GM12878 (cell line): ENCODE results near the gene DYSF. TPM values are rescaled to one million over a fixed set of nuclear protein-coding genes. Genes with fewer than 3 reads are reported as not detected.

Experiments used
- ATAC-seq: fragments of 200-7000 bp; cut with Tn5 transposase; 3 replicates; pipeline ENCODE4 v1.9.1; 2020; ENCODE audit warnings: mild to moderate bottlenecking, moderate library complexity
- BruUV-seq: library from RNA; stranded (reverse); fragments of 400-500 nt; replicated peaks from 2 replicates; lab custom pipeline; 2021; lab: Mats Ljungman, UMichigan
- CTCF ChIA-PET: fragments of 300-600 bp; sonication (Branson Sonifier 250); formaldehyde crosslinking; extraction: SDS; loops from one replicate; lab custom pipeline; 2021; ENCODE audit warnings: inconsistent platforms; lab: Yijun Ruan, JAX
- POLR2A ChIA-PET: fragments of 350-600 bp; formaldehyde crosslinking; extraction: SDS; loops from one replicate; lab custom pipeline; 2021; ENCODE audit warnings: inconsistent platforms; lab: Charles Lee
- RAD21 ChIA-PET: fragments of 300-600 bp; sonication (Branson Sonifier 250); formaldehyde crosslinking; loops from one replicate; lab custom pipeline; 2023; ENCODE audit warnings: antibody characterized with exemption; ENCODE audit not compliant: unreplicated experiment; lab: Charles Lee
- SMC1A ChIA-PET: fragments of 300-600 bp; sonication (Branson Sonifier 250); formaldehyde crosslinking; loops from one replicate; lab custom pipeline; 2023; ENCODE audit not compliant: unreplicated experiment, uncharacterized antibody; lab: Charles Lee
- DNase-seq: peaks from one replicate; pipeline ENCODE4 v3.0.0-alpha.2; 2011; ENCODE audit warnings: low read depth, low spot score
- FAIRE-seq: peaks from 3 replicates; lab custom pipeline; 2011; peaks lifted over from hg19 to GRCh38; lab: Jason Lieb, UNC
- H2AFZ ChIP-seq: 2 replicates; pipeline ENCODE4 v1.6.0; 2011; ENCODE audit warnings: low read depth, low read length, control low read depth; ENCODE audit not compliant: control insufficient read depth
- H3K27ac ChIP-seq: 2 replicates; pipeline ENCODE4 v1.5.1; 2011; ENCODE audit warnings: control low read depth; ENCODE audit not compliant: control insufficient read depth, insufficient read depth
- H3K27me3 ChIP-seq, 2 experiments: replicated peaks in 1 of 2; 2 replicates each; pipeline versions ENCODE4 v1.6.0 to v1.6.1; 2011; ENCODE audit warnings: low read length in 1 of 2; ENCODE audit not compliant: control insufficient read depth in 2 of 2, insufficient read depth in 2 of 2
- H3K36me3 ChIP-seq, 2 experiments: 2 replicates each; pipeline ENCODE4 v1.5.1; 2011; ENCODE audit warnings: low read length in 1 of 2; ENCODE audit not compliant: control insufficient read depth in 2 of 2, insufficient read depth in 2 of 2
- H3K4me1 ChIP-seq: 2 replicates; pipeline ENCODE4 v1.6.1; 2011; ENCODE audit warnings: mild to moderate bottlenecking, low read length, moderate library complexity, mixed read lengths; ENCODE audit not compliant: control insufficient read depth, insufficient read depth
- H3K4me2 ChIP-seq: 2 replicates; pipeline ENCODE4 v1.6.0; 2011; ENCODE audit warnings: control low read depth; ENCODE audit not compliant: control insufficient read depth, insufficient read depth
- H3K4me3 ChIP-seq: fragments of 200-600 bp; sonication (generic); 2 replicates; pipeline ENCODE4 v1.5.1; 2016
- H3K79me2 ChIP-seq: 2 replicates; pipeline ENCODE4 v1.6.0; 2011; ENCODE audit warnings: low read length; ENCODE audit not compliant: control insufficient read depth, insufficient read depth
- H3K9ac ChIP-seq: 2 replicates; pipeline ENCODE4 v1.8.0; 2011; ENCODE audit warnings: low read length, control low read depth, mixed read lengths; ENCODE audit not compliant: control insufficient read depth, insufficient read depth
- H3K9me3 ChIP-seq: replicated peaks from 3 replicates; pipeline ENCODE4 v1.5.1; 2011; ENCODE audit warnings: mild to moderate bottlenecking, low read length; ENCODE audit not compliant: control insufficient read depth, insufficient read depth
- H4K20me1 ChIP-seq: 2 replicates; pipeline ENCODE4 v1.6.0; 2011; ENCODE audit not compliant: control insufficient read depth, insufficient read depth
- ASH2L ChIP-seq: fragments of 300-600, 200-600 bp; sonication (generic); IDR thresholded peaks from 2 replicates; pipeline ENCODE4 v1.6.1; 2017; ENCODE audit warnings: low read depth, mild to moderate bottlenecking, borderline replicate concordance
- ATF3 ChIP-seq: IDR thresholded peaks from 2 replicates; pipeline ENCODE4 v1.6.1; 2011; ENCODE audit warnings: low read depth, mild to moderate bottlenecking, low read length, moderate library complexity, borderline replicate concordance; ENCODE audit errors: extremely low read depth
- CREB1 ChIP-seq: IDR thresholded peaks from 2 replicates; pipeline ENCODE4 v1.6.1; 2012; ENCODE audit warnings: low read depth, mild to moderate bottlenecking, inconsistent platforms
- CREM ChIP-seq: IDR thresholded peaks from 2 replicates; pipeline ENCODE4 v1.6.1; 2014; ENCODE audit warnings: antibody characterized with exemption, low read depth
- CTCF ChIP-seq, 3 experiments: IDR thresholded peaks in 2 of 3; conservative IDR thresholded peaks in 1 of 3; 2 replicates each; pipeline ENCODE4 v1.5.1; 2011; ENCODE audit warnings: low read depth in 3 of 3, low read length in 3 of 3, mild to moderate bottlenecking in 3 of 3, control low read depth in 2 of 3, moderate library complexity in 2 of 3, inconsistent platforms in 1 of 3, mixed read lengths in 1 of 3; ENCODE audit not compliant: control insufficient read depth in 2 of 3, insufficient read depth in 1 of 3; ENCODE audit errors: extremely low read depth in 1 of 3
- EGR1 ChIP-seq, 2 experiments: IDR thresholded peaks; 1 replicate in 1 of 2; 2 replicates in 1 of 2; pipeline ENCODE4 v1.6.1; 2011 to 2012; ENCODE audit warnings: low read depth in 2 of 2, low read length in 2 of 2, borderline replicate concordance in 1 of 2, mild to moderate bottlenecking in 1 of 2, moderate library complexity in 1 of 2
- EZH2 ChIP-seq: IDR thresholded peaks from 2 replicates; pipeline ENCODE4 v1.6.1; 2012; ENCODE audit warnings: low read depth, mild to moderate bottlenecking, control low read depth, inconsistent platforms, low read length, borderline replicate concordance; ENCODE audit not compliant: control insufficient read depth
- NFIC ChIP-seq: IDR thresholded peaks from 2 replicates; pipeline ENCODE4 v1.6.1; 2012; ENCODE audit warnings: low read depth, mild to moderate bottlenecking, inconsistent platforms, low read length, moderate library complexity
- PML ChIP-seq: IDR thresholded peaks from 2 replicates; pipeline ENCODE4 v1.6.1; 2012; ENCODE audit warnings: low read length, inconsistent platforms
- RB1 ChIP-seq: fragments of 450-650 bp; formaldehyde crosslinking; IDR thresholded peaks from 2 replicates; pipeline ENCODE4 v1.6.1; 2017; ENCODE audit warnings: mild to moderate bottlenecking, borderline replicate concordance
- REST ChIP-seq: IDR thresholded peaks from 2 replicates; pipeline ENCODE4 v1.6.1; 2012; ENCODE audit warnings: mild to moderate bottlenecking, low read depth, low read length
- SRF ChIP-seq, 2 experiments: IDR thresholded peaks; 2 replicates each; pipeline ENCODE4 v1.6.1; 2011; ENCODE audit warnings: low read depth in 2 of 2, low read length in 2 of 2, mild to moderate bottlenecking in 1 of 2, moderate library complexity in 1 of 2
- ZNF24 ChIP-seq: fragments of 450-650 bp; IDR thresholded peaks from 2 replicates; pipeline ENCODE4 v1.6.1; 2017; ENCODE audit warnings: antibody characterized with exemption, mild to moderate bottlenecking
- WGBS: methylation state at CpG from one replicate; pipeline ENCODE4 v1.1.6; 2016; ENCODE audit warnings: low lambda C conversion rate; ENCODE audit not compliant: insufficient replicate concordance, insufficient coverage; ENCODE audit errors: missing lambda C conversion rate; 5-methylcytosine and 5-hydroxymethylcytosine counted together
- in situ Hi-C: fragments of 300-500 bp; cut with MboI; formaldehyde crosslinking; loops from 9 replicates; pipeline ENCODE4 v1.14.3; 2018; ENCODE audit warnings: mixed read lengths
- intact Hi-C: fragments of 100-400 bp; cut with micrococcal nuclease; formaldehyde crosslinking; loops from one replicate; pipeline ENCODE4 v1.14.2; 2022; ENCODE audit not compliant: unreplicated experiment
- polyA plus RNA-seq, 11 experiments: library from polyadenylated mRNA; depleted of rRNA in 4 of 11; unstranded in 6 of 11; stranded (reverse) in 5 of 11; fragments of >200 nt; fragmentation: Nextera tagmentation in 4 of 11; fragmentation: Illumina TruSeq in 1 of 11; extraction: Ambion mirVana in 4 of 11; extraction: Trizol in 1 of 11; gene quantifications; 1 replicate in 1 of 11; 2 replicates in 10 of 11; pipeline versions ENCODE4 v1.2.1 to v1.2.3, GENCODE V29; 2011 to 2016; ENCODE audit warnings: inconsistent platforms in 2 of 11, missing spikeins in 2 of 11, low read depth in 1 of 11
- total RNA-seq, 4 experiments: library from RNA; depleted of rRNA in 3 of 4; stranded (reverse); fragments of >200 nt in 3 of 4; fragmentation: Illumina TruSeq in 1 of 4; extraction: Trizol in 1 of 4; gene quantifications; 2 replicates each; pipeline versions ENCODE4 v1.2.1 to v1.2.3, GENCODE V29; 2013 to 2021

The DYSF gene
- total and polyA plus RNA-seq, 10 of the 15 experiments (the other 5 are each of a cell fraction or from before 2014, with no cell fraction given): under 0.01 to 0.15 (median 0.03) TPM; not detected in 7

- no peak for TF ChIP-seq CREB1
- TF ChIP-seq, all 136 proteins: peak for 0
Observed at GRCh38 chr2:71422786-71423185, 30.6 kb upstream of the DYSF start (continued).

GRCh38 chr2:71423817-71424420 lies 29.4 kb upstream of the DYSF start:
- ChIA-PET CTCF (interaction anchor here (1.0 to 1.1 kb wide), 2 partner anchors 37 to 86 kb away, joined by 3 to 6 read pairs; no protein-coding TSS in a partner anchor), RAD21 (no interaction called here), POLR2A (no interaction called here), SMC1A (interaction anchor here (0.7 to 1.1 kb wide), 2 partner anchors 19 to 1727 kb away, joined by 3 to 4 read pairs; no protein-coding TSS in a partner anchor)
- in situ Hi-C loops: no loop called here
- no peak for DNase-seq
- 99% methylated on average over 3 of the region's 3 CpGs for WGBS
- no TSS peak for BruUV-seq
- no peaks in the 10 kb centered on the region for H3K79me2 ChIP-seq
- no peak for TF ChIP-seq EZH2
- no peak for TF ChIP-seq NFIC
- no peak for TF ChIP-seq ASH2L
- TF ChIP-seq ZNF24: no peak
- no peak for TF ChIP-seq EGR1 (IDR thresholded peaks at IDR 0.05; ENCODE audit: borderline replicate concordance in 1 of 2, low read depth in 2 of 2, low read length in 2 of 2)
- TF ChIP-seq CREM: no peak
- no peak for TF ChIP-seq REST
- TF ChIP-seq RB1: no peak
- TF ChIP-seq ATF3: no peak
- no peak for TF ChIP-seq SRF (IDR thresholded peaks at IDR 0.05; ENCODE audit: low read depth in 2 of 2, low read length in 2 of 2)
- no peak for TF ChIP-seq CTCF (IDR thresholded peaks at IDR 0.05 in 2 of 3, conservative IDR thresholded peaks at IDR 0.05 in 1 of 3; ENCODE audit: control insufficient read depth in 2 of 3, extremely low read depth in 1 of 3, insufficient read depth in 1 of 3, low read depth in 3 of 3, low read length in 3 of 3)
- no peak for TF ChIP-seq PML
- intact Hi-C loops: no loop called here
- ATAC-seq: no peak
- H3K4me3 ChIP-seq: no peak overlapping the region
- no peak for FAIRE-seq
- no peak overlapping the region for H3K27ac ChIP-seq
- H2AFZ ChIP-seq: no peak overlapping the region
- no peak overlapping the region for H3K9ac ChIP-seq
- H3K36me3 ChIP-seq: peaks cover 2 to 10% of the 10 kb centered on the region in 2 experiments
- H3K4me2 ChIP-seq: no peak overlapping the region
- H3K27me3 ChIP-seq: no peaks in the 10 kb centered on the region
- no peaks in the 10 kb centered on the region for H3K4me1 ChIP-seq
- no peaks in the 10 kb centered on the region for H4K20me1 ChIP-seq
- no peaks in the 10 kb centered on the region for H3K9me3 ChIP-seq
